Measurements from ENCODE around the gene NOX5.

Gene NOX5

DNA sequence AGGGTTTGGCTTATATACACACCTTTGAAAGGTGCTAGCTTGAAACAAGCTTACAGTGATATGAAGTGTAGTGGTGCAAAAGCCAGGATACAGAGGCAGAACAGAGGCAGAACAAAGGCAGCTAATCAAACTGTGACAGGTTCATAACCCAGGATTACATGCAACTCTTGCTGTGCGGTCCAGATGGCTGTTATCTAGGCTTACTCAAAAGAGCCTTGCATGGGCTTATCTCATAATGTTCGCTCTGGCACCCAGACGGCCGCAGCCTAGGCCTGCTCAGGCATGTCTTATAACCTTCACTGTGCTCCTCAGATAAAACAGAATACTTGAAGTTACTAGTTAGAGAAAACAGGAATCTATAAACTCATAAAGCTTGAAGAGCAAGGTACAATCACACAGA is 22.8 kb upstream of the NOX5 start:
- DNase-seq: no peak

GRCh38 chr15:68992696-68993095 is 21.8 kb upstream of the NOX5 start:
- no peak for DNase-seq

- DNase-seq: no peak
Measured at GRCh38 chr15:68993276-68993675, 21.2 kb upstream of the NOX5 start.

DNA sequence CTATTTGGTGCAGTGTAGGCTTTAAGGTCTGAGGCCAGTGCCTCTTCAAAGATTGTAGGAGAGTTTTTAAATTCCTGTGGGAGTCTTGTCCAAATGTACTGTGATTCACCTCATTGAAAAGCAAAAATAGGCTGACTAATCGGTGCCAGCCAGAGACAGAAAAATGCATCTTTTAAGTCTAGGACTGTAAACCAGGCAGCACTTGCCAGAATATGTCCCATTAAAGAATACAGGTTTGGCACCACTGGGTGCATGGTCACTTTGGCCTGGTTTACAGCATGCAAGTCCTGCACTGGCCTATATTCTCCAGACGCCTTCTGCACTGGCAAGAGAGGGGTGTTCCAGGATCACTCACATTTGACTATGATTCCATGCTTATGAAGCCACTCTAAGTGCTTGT is 20.3 kb upstream of the NOX5 start:
- DNase-seq: no peak

GRCh38 chr15:68994981-68995761 is 19.3 kb upstream of the NOX5 start:
- no peak for DNase-seq

- DNase-seq: no peak
Measured at GRCh38 chr15:68997050-68997449, 17.4 kb upstream of the NOX5 start.

DNA sequence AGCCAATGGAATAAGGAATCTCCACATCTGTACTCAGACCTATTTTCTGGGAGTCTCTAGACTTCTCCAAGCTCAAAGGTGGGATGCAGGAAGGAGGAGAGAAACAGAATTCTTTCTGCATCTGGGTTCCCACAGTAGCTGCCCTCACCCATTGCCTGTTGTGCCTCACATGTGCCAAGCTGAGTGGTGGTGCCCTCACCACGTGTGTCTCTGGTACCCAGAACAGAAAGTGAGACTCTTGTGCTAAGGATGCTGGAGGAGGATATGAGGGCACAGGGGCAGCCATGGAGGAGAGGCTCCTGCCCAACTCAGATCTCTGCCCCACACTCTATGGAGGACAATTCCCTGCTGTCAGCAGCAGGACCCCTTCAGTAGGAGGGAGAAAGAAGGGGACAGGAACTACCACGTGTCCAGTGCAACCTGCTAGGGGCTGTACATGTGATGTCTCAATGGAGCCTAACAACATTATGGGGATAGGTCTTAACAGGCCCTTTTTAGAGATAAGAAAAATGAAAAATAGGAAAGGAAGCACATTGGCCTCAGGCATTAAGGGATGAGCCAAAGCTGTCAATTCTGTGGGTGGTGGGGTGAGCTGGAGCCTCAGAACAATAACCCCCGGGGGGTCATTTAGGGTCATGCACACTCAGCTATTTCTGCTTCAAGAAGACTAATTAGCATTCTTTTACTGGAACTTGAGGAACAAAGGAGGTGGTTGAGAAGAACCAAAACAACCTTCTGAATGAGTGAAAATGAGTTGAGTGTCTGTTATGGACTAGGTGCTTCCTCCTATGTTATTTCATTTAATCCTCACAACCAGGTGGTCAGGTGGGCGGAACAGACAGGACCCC is 16.3 kb upstream of the NOX5 start:
- no peak for DNase-seq

DNA sequence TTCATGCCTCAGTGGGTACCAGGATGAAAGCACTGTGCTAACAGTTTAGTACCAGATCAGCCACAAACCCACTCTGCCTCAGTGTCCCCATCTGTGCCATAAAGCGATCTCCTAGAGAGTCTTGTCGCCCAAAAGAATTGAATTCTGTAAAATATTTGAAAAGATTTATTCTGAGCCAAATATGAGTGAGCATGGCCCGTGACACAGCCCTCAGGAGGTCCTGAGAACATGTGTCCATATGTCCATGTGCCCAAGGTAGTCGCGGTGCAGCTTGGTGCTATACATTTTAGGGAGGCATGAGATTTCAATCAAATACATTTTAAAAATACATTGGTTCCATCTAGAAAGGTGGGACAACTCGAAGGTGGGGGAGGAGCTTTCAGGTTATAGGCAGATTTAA is 15.4 kb upstream of the NOX5 start:
- DNase-seq: no peak

GRCh38 chr15:69000091-69000490 is 14.4 kb upstream of the NOX5 start:
- DNase-seq: no peak

GRCh38 chr15:69000725-69001503 is 13.6 kb upstream of the NOX5 start:
- DNase-seq: no peak

- DNase-seq: no peak
Measured at GRCh38 chr15:69002783-69003182, 11.7 kb upstream of the NOX5 start.

- DNase-seq: no peak
Measured at GRCh38 chr15:69004011-69004410, 10.5 kb upstream of the NOX5 start.

DNA sequence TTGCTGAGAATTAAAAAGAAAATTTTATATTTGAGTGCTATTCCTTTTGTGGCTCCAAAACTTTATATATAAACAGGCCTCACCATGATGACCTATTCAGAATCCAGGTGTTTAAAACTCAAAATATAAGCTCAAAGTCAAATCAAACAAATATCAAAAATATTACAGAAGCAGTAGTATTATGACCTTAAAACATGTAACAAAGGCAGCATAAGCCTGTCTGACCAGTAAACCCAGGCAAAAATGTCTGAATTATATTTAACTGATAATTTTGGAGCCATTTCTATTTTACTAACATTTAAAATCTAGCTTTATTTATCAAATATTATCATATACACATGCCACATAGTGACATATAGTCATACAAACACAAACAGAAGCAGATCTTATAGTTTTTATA is 6.4 kb upstream of the NOX5 start:
- DNase-seq: no peak

GRCh38 chr15:69009341-69009740 is 5.2 kb upstream of the NOX5 start:
- DNase-seq: no peak

- no peak for DNase-seq
Measured at GRCh38 chr15:69011641-69012040, 2.9 kb upstream of the NOX5 start.

DNA sequence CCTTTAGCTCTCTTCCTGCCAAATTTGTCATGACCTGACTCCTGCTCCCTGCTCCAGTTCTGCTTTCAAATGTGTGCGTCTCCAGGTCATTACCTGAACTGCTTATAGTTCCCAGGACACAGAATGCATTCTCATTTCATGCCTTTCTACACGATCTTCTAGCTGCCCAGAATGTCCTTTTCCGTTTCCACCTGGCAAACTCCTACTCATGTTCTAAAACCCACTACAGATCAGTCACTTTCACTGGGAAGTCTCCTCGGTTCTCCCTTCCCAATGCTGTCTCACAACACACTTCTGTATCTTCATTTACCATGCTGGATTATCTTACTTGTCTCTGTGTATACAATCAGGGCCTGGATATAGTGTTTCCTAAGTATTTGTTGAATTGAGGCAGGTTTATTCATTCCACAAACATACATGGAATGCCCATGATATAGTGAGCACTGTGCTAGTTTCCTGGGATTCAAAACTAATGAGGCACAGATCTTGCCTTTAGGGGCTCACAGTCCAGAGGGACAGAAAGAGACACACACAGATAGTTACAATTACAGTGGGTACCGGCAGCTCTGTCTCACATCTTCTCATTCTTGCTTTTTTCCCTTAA is 1.6 kb upstream of the NOX5 start:
- no peak for DNase-seq

GRCh38 chr15:69013726-69014406 is 629 bp upstream of the NOX5 start:
- DNase-seq: no peak

DNA sequence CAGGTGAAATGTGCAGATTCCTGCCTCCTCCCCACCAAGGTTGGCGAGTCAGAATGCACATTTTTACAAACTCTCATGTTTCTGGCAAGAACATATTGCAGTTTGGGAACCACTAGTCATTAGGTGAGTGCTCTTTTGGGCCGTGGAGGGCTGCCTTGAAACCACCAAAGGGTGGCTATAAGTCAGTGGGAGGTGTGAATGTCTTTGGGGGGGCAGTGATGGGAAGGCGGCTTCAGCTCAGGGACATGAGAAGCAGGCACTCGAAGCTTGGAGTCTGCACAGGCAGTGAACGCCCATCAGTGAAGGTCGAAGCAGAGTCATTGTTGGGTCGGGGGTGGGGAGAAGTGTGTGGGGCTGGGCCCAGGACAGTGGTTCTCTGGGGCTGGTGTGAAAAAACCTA is 1.1 kb downstream of the NOX5 start:
- no peak for DNase-seq

DNA sequence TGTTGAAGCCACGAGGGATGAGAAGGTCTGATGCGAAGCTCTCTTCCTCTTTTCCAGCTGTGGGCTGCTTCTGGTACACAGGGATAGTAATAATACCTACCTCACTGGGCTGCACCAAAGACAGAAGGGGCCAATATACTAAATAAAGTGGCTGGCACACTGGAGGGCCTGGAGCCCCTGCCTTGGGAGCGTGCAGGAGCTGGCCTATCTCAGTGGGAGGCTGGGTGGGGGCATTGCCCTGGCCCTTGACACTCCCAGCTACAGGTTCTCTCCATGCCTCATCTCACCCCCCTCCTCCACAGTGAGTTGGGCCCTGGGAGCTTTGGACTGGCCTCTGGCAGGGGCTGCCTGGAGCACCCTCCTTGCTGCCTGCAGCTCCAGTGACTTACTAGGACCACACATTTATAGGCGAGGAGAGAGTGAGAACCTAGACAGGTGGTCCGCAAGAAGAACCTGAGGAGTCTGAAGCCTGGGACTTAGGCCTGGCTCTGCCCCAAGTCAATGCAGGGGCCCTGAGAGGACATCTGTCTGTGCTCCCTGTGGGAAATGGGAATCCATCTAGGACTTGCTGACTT is 1.6 kb downstream of the NOX5 start:
- no peak for DNase-seq

DNA sequence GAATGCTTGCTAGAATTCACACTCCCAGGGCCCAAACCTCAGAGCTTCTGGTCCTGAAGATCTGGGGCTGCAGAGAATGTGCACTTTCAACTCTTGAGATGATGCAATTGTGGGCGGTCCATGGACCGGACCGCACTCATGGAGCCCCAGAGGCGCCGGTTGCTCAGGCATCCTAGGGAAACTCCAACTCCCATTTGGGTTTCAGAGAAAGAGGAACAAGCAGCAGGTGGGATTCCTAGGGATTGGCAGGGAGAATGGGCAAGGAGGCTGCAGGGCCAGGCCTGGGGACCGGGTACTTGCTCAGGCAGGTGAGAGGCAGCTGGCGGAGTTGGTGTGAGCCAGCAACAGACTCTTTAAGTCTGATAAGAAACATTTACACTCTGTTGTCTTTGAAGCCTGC is 3.5 kb downstream of the NOX5 start:
- no peak for DNase-seq

GRCh38 chr15:69018951-69019350 is 4.5 kb downstream of the NOX5 start:
- DNase-seq: no peak

DNA sequence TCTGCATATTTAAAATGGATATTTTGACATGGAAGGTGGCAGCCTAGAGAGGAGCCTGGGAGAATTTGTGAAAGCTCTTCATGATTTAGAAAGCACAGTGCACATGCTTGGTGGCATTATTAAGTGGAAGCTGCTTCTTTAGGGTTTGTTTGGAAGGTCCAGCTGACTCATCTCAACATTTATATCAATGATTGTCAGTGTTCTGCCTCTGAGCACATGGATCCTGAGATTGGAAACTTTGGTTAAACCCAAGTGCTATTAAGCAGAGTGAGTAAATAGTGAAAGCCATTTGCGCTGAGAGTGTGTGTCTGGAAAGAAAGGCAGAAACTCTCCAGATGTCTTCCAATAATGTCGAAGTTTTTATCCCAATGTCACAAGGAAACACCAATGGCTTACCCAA is 7.4 kb downstream of the NOX5 start:
- no peak for DNase-seq

Data from activated T-cell treated with anti-CD3 and anti-CD28 coated beads, Interleukin-2, amount 50 U/mL, for 1 hour (primary cell).